ENCODE data around the gene NMRAL1. TPM values are rescaled to one million over a fixed set of nuclear protein-coding genes. Genes with fewer than 3 reads are reported as not detected.

Gene NMRAL1
- total and polyA plus RNA-seq, 2 donors (not counting 1 experiment from before 2014, with no cell fraction given): 48.6 to 68.8 TPM

GRCh38 chr16:4468972-4469371 is 5.5 kb downstream of the NMRAL1 start:
- no peak overlapping the region for H3K4me3 Mint-ChIP-seq
- H3K4me1 Mint-ChIP-seq: peaks cover 7% of the 10 kb centered on the region
- peaks cover 0 to 3% (median 0%) of the 10 kb centered on the region in 3 donors for H3K9me3 ChIP-seq (ENCODE audit: control extremely low read depth in 1 of 3, control insufficient read depth in 2 of 3, insufficient read depth in 1 of 3, low read length in 2 of 3)
- no peak overlapping the region for H3K9ac ChIP-seq (ENCODE audit: low read length)
- POLR2A ChIA-PET: interaction anchor here (0.7 kb wide), 1 partner anchor 84 kb away, joined by 3 read pairs; no protein-coding TSS in a partner anchor
- TF ChIP-seq EZH2 (IDR thresholded peaks at IDR 0.05; ENCODE audit: borderline replicate concordance, insufficient read depth, low read depth, low read length, poor library complexity, severe bottlenecking) (no peak), CTCF (IDR thresholded peaks at IDR 0.05) (no peak)
- no peaks in the 10 kb centered on the region for H3K27me3 Mint-ChIP-seq
- WGBS (ENCODE audit: insufficient coverage): 93% methylated on average over 5 of the region's 10 CpGs
- H3K9me3 Mint-ChIP-seq (ENCODE audit: insufficient read depth): no peaks in the 10 kb centered on the region
- no peak overlapping the region for H2AFZ ChIP-seq (ENCODE audit: insufficient read depth, low read depth, low read length, poor library complexity, severe bottlenecking)
- H3K4me3 ChIP-seq (ENCODE audit: control extremely low read depth in 1 of 5, extremely low read depth in 1 of 5, insufficient read depth in 1 of 5, low read depth in 2 of 5, low read length in 4 of 5): no peak overlapping the region
- H3K4me2 ChIP-seq (replicated peaks; ENCODE audit: low read depth, low read length, poor library complexity, severe bottlenecking): no peak overlapping the region
- H3K79me2 ChIP-seq (ENCODE audit: control insufficient read depth, insufficient read depth, low read length): no peaks in the 10 kb centered on the region
- DNase-seq (no peak), ATAC-seq (ENCODE audit: low read depth) (no peak)
- intact Hi-C loops (cut with micrococcal nuclease): no loop called here
- CTCF ChIA-PET: interaction anchor here (0.5 kb wide), 1 partner anchor 11 kb away, joined by 3 read pairs; no protein-coding TSS in a partner anchor
- no peaks in the 10 kb centered on the region for H4K20me1 ChIP-seq (ENCODE audit: control insufficient read depth, insufficient read depth, low read length, poor library complexity, severe bottlenecking)
- peaks cover 0 to 2% of the 10 kb centered on the region in 2 donors for H3K4me1 ChIP-seq (ENCODE audit: control insufficient read depth in 2 of 2, insufficient read depth in 2 of 2, low read length in 2 of 2)
- peaks cover 0 to 10% of the 10 kb centered on the region in 2 experiments for H3K36me3 ChIP-seq (replicated peaks in 1 of 2; ENCODE audit: control extremely low read depth in 1 of 2, control insufficient read depth in 1 of 2, extremely low read depth in 1 of 2, insufficient read depth in 2 of 2, low read length in 1 of 2)
- H3K27me3 ChIP-seq (replicated peaks in 1 of 4; ENCODE audit: control extremely low read depth in 1 of 4, control insufficient read depth in 3 of 4, insufficient read depth in 4 of 4, low read length in 3 of 4): no peaks in the 10 kb centered on the region
- H3K27ac ChIP-seq (ENCODE audit: low read length in 2 of 2): no peak overlapping the region
- no peak overlapping the region for H3K27ac Mint-ChIP-seq

GRCh38 chr16:4467916-4468315 is 6.5 kb downstream of the NMRAL1 start:
- WGBS (ENCODE audit: insufficient coverage): 97% methylated on average over 14 of the region's 16 CpGs
- CTCF ChIA-PET: interaction anchor here (0.9 kb wide), 1 partner anchor 38 kb away, joined by 3 read pairs; no protein-coding TSS in a partner anchor

More at GRCh38 chr16:4467916-4468315, 6.5 kb downstream of the NMRAL1 start:
- intact Hi-C loops (cut with micrococcal nuclease): no loop called here
- H3K27me3 Mint-ChIP-seq: no peaks in the 10 kb centered on the region
- H3K4me3 Mint-ChIP-seq: no peak overlapping the region
- Histone ChIP-seq H4K20me1 (ENCODE audit: control insufficient read depth, insufficient read depth, low read length, poor library complexity, severe bottlenecking) (no peaks in the 10 kb centered on the region), H3K27ac (ENCODE audit: low read length in 2 of 2) (no peak overlapping the region), H3K9me3 (ENCODE audit: control extremely low read depth in 1 of 3, control insufficient read depth in 2 of 3, insufficient read depth in 1 of 3, low read length in 2 of 3) (no peaks in the 10 kb centered on the region), H3K4me3 (ENCODE audit: control extremely low read depth in 1 of 5, extremely low read depth in 1 of 5, insufficient read depth in 1 of 5, low read depth in 2 of 5, low read length in 4 of 5) (no peak overlapping the region), H3K36me3 (replicated peaks in 1 of 2; ENCODE audit: control extremely low read depth in 1 of 2, control insufficient read depth in 1 of 2, extremely low read depth in 1 of 2, insufficient read depth in 2 of 2, low read length in 1 of 2) (peaks cover 0 to 20% of the 10 kb centered on the region in 2 experiments), H3K4me1 (ENCODE audit: control insufficient read depth in 2 of 2, insufficient read depth in 2 of 2, low read length in 2 of 2) (no peaks in the 10 kb centered on the region), H3K79me2 (ENCODE audit: control insufficient read depth, insufficient read depth, low read length) (no peaks in the 10 kb centered on the region), H3K9ac (ENCODE audit: low read length) (no peak overlapping the region), H3K4me2 (replicated peaks; ENCODE audit: low read depth, low read length, poor library complexity, severe bottlenecking) (no peak overlapping the region), H2AFZ (ENCODE audit: insufficient read depth, low read depth, low read length, poor library complexity, severe bottlenecking) (no peak overlapping the region), H3K27me3 (replicated peaks in 1 of 4; ENCODE audit: control extremely low read depth in 1 of 4, control insufficient read depth in 3 of 4, insufficient read depth in 4 of 4, low read length in 3 of 4) (no peaks in the 10 kb centered on the region)
- no peak overlapping the region for H3K27ac Mint-ChIP-seq
- DNase-seq (no peak), ATAC-seq (ENCODE audit: low read depth) (no peak)
- POLR2A ChIA-PET: interaction anchor here (0.6 to 0.7 kb wide), 2 partner anchors 63 to 182 kb away, joined by 5 to 6 read pairs; no protein-coding TSS in a partner anchor
- H3K4me1 Mint-ChIP-seq: peaks cover 3% of the 10 kb centered on the region
- no peaks in the 10 kb centered on the region for H3K9me3 Mint-ChIP-seq (ENCODE audit: insufficient read depth)
- TF ChIP-seq EZH2 (IDR thresholded peaks at IDR 0.05; ENCODE audit: borderline replicate concordance, insufficient read depth, low read depth, low read length, poor library complexity, severe bottlenecking) (no peak), CTCF (IDR thresholded peaks at IDR 0.05) (no peak)

Data from B cell (primary cell).